HG02798 (cell line): ENCODE measurements around the gene TSPAN10.

Experiments
- ATAC-seq: cut with Tn5 transposase; IDR thresholded peaks from one replicate; pipeline ENCODE4 v1.9.1; 2021; ENCODE audit warnings: mild to moderate bottlenecking; ENCODE audit not compliant: unreplicated experiment, poor library complexity

Gene TSPAN10

GRCh38 chr17:81630274-81630673 is 6.7 kb upstream of the TSPAN10 start:
- ATAC-seq: no peak

DNA sequence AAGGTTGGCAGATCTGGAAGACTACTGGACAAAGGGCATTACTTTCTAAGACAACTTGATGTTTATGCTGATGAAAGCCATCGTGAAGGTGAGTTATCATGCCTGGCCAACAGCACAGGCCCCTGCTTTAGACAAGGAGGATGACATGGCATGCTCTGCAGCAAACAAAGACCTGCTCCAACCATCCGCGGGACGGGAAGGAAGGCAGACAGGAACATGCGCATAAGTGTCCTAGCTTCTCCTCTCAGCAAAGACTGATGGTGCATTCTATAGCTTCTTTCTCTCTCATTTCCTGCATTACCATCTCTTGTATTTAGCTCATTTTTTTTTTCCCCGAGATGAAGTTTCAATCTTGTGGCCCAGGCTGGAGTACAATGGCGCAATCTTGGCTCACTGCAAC is 5.5 kb upstream of the TSPAN10 start:
- no peak for ATAC-seq

DNA sequence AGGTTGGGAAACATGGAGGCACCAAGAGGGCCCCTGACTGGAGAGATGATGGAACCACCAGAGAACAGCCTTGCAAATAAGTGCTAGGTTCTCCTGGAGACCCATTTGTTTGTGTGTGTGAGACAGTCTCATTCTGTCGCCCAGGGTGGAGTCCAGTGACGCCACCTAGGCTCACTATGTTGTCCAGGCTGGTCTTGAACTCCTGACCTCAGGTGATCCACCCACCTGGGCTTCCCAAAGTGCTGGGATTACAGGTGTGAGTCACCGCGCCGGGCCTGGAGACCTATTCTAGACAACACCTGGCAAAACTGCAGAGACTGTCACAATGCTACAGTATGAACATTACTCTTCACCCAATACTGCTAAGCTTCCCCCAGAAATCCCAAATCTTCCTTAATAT is 1.6 kb upstream of the TSPAN10 start:
- ATAC-seq: no peak

DNA sequence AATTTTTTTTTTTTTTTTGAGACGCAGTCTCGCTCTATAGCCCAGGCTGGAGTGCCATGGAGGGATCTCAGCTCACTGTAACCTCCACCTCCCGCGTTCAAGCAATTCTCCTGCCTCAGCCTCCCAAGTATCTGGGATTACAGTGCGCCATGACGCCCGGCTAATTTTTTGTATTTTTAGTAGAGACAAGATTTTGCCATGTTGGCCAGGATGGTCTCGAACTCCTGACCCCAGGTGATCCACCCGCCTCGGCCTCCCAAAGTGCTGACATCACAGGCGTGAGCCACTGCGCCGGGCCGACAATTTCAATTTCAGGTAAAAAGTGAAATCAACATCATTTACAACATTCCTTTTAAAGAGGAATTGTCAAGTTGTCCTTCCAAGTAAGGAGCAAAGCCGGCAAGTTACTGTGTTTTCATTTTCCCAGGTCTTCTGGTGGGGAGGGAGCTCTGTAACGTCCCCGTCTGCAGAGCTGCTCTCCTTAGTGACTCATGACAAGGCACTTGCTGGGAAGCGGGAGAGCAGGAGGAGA is 957 bp upstream of the TSPAN10 start:
- ATAC-seq: no peak

DNA sequence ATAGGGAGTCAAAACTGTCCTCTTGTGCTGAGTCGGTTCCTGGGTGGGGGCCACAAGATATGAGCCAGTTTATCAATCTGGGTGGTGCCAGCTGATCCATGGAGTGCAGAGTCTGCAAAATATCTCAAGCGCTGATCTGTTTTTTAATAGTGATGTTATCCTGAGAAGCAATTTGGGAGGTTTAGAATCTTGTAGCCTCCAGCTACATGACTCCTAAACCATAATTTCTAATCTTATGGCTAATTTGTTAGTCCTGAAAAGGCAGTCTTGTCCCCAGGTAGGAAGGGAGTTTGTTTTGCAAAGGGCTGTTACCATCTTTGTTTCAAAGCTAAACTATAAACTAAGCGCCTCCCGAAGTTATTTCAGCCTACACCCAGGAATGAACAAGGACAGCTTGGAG is 1.7 kb downstream of the TSPAN10 start:
- no peak for ATAC-seq

DNA sequence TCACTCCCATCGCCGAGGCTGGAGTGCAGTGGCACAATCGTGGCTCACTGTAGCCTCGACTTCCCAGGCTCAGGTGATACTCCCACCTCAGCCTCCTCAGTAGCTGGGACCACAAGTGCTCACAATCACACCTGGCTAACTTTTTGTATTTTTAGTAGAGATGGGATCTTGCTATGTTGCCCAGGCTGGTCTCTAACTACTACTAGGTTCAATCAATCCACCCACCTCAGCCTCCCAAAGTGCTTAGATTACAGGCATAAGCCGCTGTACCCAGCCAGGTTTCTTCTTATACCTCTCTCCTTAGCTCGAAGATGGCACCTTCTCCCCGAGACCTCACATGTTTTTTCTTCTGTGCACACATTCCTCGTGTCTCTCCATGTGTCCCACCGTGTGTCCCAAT is 3.0 kb downstream of the TSPAN10 start:
- ATAC-seq: no peak

DNA sequence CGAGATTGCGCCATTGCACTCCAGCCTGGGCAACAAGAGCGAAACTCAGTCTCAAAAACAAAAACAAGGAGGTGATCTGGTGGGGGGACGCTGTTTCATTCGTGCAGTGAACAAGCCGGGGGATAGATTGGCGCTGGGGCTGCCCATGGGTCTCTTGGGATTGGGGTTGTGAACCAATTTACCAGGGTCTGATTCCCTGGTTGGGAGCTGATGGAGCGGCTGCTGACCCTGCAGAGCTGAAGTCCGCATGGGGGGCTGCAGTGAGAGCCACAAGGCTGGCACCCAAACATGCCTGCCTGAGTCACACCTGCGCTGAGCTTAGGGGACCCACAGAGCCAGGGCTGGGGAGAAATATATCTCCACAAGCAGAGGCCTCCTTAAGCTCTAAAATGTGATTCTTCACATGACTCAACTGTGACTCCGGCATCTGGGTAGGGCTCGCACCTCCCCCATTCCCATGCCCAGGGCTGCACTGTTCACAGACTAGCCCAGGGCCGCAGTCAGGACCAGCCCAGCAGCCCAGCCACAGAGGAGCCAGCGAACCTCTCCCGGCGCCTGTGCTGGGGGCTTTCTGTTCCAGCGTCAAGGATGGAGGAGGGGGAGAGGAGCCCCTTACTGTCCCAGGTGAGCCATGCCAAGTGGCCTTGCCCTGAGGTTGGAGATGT is 5.0 kb downstream of the TSPAN10 start:
- no peak for ATAC-seq

DNA sequence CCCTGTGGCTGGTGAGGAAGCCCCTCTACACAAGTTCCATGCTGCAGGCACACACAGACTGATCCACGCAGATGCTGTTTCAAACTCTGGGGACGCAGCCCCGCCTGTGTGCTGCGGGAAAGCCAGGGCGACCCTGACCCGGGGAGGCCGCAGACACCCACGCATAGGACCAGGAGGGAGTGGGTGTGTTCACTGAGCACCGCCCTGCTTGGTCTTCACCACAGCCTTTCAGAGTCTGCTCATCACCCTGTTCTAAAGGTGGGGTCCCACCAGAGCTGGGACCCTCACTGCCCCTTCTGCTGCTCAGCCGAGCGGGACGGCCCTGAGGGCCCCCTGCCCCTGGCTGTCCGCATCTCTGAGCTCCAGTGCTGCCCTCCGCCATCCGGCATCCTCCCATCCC is 7.5 kb downstream of the TSPAN10 start:
- ATAC-seq: no peak

DNA sequence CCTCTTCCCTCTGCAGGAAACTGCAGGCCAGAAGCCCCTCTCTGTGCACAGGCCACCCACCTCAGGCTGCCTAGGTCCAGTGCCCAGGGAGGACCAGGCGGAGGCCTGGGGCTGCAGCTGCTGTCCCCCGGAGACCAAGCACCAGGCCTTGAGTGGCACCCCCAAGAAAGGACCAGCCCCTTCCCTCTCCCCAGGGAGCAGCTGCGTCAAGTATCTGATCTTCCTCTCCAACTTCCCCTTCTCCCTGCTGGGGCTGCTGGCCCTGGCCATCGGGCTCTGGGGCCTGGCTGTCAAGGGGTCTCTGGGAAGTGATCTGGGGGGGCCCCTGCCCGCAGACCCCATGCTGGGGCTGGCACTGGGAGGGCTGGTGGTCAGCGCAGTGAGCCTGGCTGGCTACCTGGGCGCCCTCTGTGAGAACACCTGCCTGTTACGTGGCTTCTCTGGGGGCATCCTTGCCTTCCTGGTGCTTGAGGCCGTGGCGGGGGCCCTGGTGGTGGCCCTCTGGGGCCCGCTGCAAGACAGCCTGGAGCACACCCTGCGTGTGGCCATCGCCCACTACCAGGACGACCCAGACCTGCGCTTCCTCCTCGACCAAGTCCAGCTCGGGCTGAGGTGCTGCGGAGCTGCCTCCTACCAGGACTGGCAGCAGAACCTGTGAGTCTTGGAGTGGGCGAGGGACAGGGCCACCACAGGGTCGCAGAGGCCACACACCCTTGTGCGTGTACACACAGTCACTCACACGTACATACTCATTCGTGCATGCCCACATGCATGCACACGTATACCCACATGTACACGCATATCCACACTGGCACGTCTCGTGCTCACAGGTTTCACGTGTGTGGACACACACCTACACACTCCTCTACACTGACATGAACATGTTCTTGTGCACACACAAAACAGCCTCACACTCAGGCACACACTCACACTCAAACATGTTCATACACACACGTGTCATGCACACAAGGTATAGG is 8.3 kb downstream of the TSPAN10 start:
- no peak for ATAC-seq

- no peak for ATAC-seq
Observed at GRCh38 chr17:81646869-81647600, 10.0 kb downstream of the TSPAN10 start.

DNA sequence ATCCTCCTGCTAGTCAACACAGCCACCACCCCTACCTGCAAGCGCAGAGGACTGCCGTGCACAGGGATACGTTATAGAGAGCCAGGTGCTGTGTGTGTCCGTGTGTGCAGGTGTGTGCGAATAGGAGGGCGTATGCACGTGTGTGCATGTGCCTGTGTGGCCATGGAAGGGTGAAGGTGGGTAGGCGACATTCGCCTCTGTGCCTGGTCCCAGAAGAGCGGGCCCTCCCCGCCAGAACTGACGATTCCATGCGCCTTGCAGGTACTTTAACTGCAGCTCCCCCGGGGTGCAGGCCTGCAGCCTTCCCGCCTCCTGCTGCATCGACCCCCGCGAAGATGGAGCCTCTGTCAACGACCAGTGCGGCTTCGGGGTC is 10.6 kb downstream of the TSPAN10 start:
- no peak for ATAC-seq

- no peak for ATAC-seq
Observed at GRCh38 chr17:81648013-81648706, 11.2 kb downstream of the TSPAN10 start.

GRCh38 chr17:81648707-81649085 is 11.7 kb downstream of the TSPAN10 start:
- ATAC-seq: no peak

DNA sequence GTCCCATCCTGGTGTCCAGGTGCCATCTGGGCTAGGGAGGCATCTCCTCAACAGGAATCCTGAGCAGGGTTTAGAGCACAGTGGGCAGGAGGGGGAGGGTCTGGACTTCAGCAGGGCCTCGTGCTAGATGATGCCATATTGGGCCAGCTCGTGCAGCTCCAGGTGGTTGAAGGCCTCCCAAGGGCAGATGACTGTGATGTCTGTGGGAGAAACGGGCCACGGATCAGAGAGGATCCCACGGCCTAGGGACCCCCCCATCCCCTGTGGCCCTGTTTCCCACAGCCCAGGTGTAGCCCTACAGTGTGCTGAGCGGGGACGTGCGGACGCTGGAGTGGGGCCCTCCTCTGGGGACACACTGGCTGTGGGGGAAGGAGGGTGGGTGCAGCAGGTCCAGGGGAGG is 14.0 kb downstream of the TSPAN10 start:
- ATAC-seq: no peak

- ATAC-seq: no peak
Observed at GRCh38 chr17:81651692-81652091, 14.7 kb downstream of the TSPAN10 start.

GRCh38 chr17:81652906-81653771 is 16.1 kb downstream of the TSPAN10 start:
- no peak for ATAC-seq

DNA sequence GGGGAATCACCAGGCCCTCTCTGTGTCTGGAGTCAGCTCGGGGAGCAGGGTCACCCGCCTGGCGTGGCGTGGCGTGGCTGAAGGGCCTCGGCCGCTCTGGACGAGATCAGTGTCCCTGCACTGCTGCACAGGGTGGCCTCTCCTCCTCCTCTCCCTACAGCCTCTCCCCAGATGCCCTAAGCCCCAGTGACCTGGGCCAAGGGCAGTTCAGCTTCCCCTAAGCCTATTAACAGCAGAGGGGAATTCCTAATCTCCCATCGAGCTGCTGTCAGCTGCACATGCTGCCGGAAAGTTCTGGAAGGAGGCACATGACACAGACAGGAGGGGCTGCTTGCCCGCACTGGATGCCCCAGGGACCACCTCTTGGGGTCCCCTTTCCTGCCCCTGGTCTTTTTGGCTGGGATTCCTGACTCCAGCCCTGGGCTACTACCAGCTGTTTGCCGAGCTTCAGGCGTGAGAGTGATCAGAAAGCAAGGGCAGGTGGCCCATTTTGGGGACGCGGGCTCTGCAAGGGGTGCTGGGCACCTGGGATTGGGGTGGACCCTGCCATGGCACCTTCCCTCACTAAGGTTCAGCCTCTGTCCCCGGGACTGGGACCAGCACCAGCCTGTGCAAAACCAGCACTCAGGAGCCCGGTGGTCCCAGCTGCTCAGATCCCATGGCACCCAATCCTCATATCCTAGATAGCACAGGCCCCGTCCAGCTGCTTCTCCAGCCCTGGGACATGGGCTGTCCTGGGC is 18.6 kb downstream of the TSPAN10 start:
- ATAC-seq: no peak

- ATAC-seq: no peak
Observed at GRCh38 chr17:81656118-81656743, 19.2 kb downstream of the TSPAN10 start, which contains the start of gene PDE6G. Gene PDE6G, minus strand, starts transcription at chr17:81656542. Its CDS starts 3,237 bp downstream, at chr17:81653305.
